Endothelial cell (in vitro differentiated cells): ENCODE measurements around the gene BABAM2. TPM values are rescaled to one million over a fixed set of nuclear protein-coding genes. Genes with fewer than 3 reads are reported as not detected.

Source experiments
- DNase-seq: peaks from one replicate; pipeline ENCODE4 v3.0.0; 2021; ENCODE audit warnings: low spot score
- H3K27ac Mint-ChIP-seq: one replicate; pipeline ENCODE4 v1.8.0; 2021; ENCODE audit warnings: mixed read lengths, inconsistent platforms; ENCODE audit not compliant: unreplicated experiment
- H3K27me3 Mint-ChIP-seq: one replicate; pipeline ENCODE4 v1.8.0; 2021; ENCODE audit warnings: mild to moderate bottlenecking, moderate library complexity, mixed read lengths, inconsistent platforms; ENCODE audit not compliant: unreplicated experiment
- H3K36me3 Mint-ChIP-seq: one replicate; pipeline ENCODE4 v1.8.0; 2021; ENCODE audit warnings: mild to moderate bottlenecking, low read depth, mixed read lengths, inconsistent platforms; ENCODE audit not compliant: unreplicated experiment
- H3K4me1 Mint-ChIP-seq: one replicate; pipeline ENCODE4 v1.8.0; 2021; ENCODE audit warnings: mild to moderate bottlenecking, mixed read lengths, inconsistent platforms; ENCODE audit not compliant: unreplicated experiment
- H3K4me3 Mint-ChIP-seq: one replicate; pipeline ENCODE4 v1.8.0; 2021; ENCODE audit warnings: mild to moderate bottlenecking, mixed read lengths, inconsistent platforms; ENCODE audit not compliant: unreplicated experiment
- H3K9me3 Mint-ChIP-seq: one replicate; pipeline ENCODE4 v1.8.0; 2021; ENCODE audit warnings: mixed read lengths, inconsistent platforms; ENCODE audit not compliant: unreplicated experiment
- total RNA-seq: library from RNA; stranded (reverse); fragmentation: NEBNext Ultra II Directional; extraction: Animal tissue kit (Norgen Biotek cat#: 25700); gene quantifications from one replicate; pipeline ENCODE4 v1.2.1, GENCODE V29; 2021; ENCODE audit not compliant: unreplicated experiment
- TF ChIP-seq, protein P1 (sequence below): fragments of 200-600 bp; sonication (generic); IDR thresholded peaks from one replicate; pipeline ENCODE4 v1.5.0; 2021; ENCODE audit warnings: antibody characterized with exemption; ENCODE audit not compliant: unreplicated experiment

BABAM2 gene
- total RNA-seq, 1 donor from 2014 or later, result 40.2 TPM

GRCh38 chr2:28086611-28087010, 196.1 kb downstream of the BABAM2 start:
- Mint-ChIP-seq H3K9me3 (no peaks in the 10 kb centered on the region), H3K36me3 (no peaks in the 10 kb centered on the region), H3K4me3 (no peak overlapping the region), H3K4me1 (no peaks in the 10 kb centered on the region), H3K27me3 (no peaks in the 10 kb centered on the region), H3K27ac (no peak overlapping the region)
- TF ChIP-seq, protein P1, sequence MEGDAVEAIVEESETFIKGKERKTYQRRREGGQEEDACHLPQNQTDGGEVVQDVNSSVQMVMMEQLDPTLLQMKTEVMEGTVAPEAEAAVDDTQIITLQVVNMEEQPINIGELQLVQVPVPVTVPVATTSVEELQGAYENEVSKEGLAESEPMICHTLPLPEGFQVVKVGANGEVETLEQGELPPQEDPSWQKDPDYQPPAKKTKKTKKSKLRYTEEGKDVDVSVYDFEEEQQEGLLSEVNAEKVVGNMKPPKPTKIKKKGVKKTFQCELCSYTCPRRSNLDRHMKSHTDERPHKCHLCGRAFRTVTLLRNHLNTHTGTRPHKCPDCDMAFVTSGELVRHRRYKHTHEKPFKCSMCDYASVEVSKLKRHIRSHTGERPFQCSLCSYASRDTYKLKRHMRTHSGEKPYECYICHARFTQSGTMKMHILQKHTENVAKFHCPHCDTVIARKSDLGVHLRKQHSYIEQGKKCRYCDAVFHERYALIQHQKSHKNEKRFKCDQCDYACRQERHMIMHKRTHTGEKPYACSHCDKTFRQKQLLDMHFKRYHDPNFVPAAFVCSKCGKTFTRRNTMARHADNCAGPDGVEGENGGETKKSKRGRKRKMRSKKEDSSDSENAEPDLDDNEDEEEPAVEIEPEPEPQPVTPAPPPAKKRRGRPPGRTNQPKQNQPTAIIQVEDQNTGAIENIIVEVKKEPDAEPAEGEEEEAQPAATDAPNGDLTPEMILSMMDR, result no peak
- no peak for DNase-seq

DNA sequence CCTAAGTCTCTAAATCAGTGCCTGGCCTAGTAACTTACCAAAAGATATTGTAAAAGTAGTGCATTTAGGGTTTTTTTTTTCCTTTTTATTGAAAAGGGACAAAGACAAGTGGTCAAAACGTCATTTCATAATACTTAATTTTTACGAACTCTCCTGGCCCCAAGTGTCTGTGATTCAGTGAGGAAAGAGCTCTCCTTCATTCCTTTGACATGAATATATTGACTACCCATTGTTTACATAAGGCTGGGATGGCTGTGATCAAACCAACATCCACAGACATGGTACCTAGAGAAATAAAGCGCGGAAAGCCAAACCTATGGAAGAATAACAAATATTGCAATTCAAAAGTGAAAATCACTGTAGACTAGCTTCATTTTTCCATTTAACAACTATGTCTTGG, 198.4 kb downstream of the BABAM2 start:
- Mint-ChIP-seq H3K9me3 (no peaks in the 10 kb centered on the region), H3K36me3 (no peaks in the 10 kb centered on the region), H3K27me3 (no peaks in the 10 kb centered on the region), H3K4me3 (no peak overlapping the region), H3K27ac (no peak overlapping the region), H3K4me1 (peaks cover 3% of the 10 kb centered on the region)
- TF ChIP-seq, protein P1, result no peak
- no peak for DNase-seq

DNA sequence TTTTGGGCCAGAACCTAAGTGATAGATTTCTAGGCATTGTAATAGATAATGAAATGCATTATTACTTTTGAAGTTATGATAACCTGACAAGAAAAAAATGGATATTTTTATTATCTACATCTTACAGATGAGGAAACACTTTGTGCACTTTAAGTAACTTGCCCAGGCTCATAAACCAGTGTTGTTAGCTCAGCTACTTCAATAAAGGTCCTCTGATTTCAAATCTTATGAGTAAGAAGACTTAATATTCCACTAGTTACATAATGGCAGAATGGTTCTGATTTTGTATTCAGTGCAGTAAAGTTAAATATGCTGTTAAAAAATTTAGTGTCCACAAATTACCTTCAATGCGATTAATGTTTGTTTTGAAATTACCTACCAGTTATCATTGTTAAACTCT, 199.0 kb downstream of the BABAM2 start:
- TF ChIP-seq, protein P1, result no peak
- no peak overlapping the region for H3K27ac Mint-ChIP-seq
- H3K36me3 Mint-ChIP-seq, result no peaks in the 10 kb centered on the region
- H3K27me3 Mint-ChIP-seq, result no peaks in the 10 kb centered on the region
- no peak overlapping the region for H3K4me3 Mint-ChIP-seq
- no peaks in the 10 kb centered on the region for H3K9me3 Mint-ChIP-seq
- H3K4me1 Mint-ChIP-seq, result peaks cover 3% of the 10 kb centered on the region
- DNase-seq, result no peak

DNA sequence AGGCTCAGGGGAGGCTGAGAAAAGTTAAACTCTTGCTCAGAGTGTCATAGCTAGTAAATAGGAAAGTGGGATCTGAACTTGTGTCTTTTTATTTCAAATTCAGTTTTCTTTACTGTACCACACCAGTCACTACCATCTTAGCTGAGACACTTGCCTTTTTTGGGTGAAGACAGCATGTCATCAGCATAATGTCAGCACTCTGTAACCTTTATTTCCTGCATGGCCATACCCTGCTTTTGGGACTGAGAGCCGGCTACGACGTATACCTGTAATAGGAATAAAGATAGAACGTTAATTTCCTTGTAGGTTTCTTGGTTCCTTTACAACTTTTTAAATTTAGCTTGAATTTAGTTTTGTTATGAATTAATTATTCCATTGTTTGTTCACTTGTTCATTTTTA, 202.8 kb downstream of the BABAM2 start:
- no peak for DNase-seq
- Mint-ChIP-seq H3K27me3 (peaks cover 2% of the 10 kb centered on the region), H3K4me1 (peaks cover 19% of the 10 kb centered on the region), H3K27ac (no peak overlapping the region), H3K36me3 (no peaks in the 10 kb centered on the region), H3K4me3 (no peak overlapping the region), H3K9me3 (no peaks in the 10 kb centered on the region)
- TF ChIP-seq, protein P1, result no peak

DNA sequence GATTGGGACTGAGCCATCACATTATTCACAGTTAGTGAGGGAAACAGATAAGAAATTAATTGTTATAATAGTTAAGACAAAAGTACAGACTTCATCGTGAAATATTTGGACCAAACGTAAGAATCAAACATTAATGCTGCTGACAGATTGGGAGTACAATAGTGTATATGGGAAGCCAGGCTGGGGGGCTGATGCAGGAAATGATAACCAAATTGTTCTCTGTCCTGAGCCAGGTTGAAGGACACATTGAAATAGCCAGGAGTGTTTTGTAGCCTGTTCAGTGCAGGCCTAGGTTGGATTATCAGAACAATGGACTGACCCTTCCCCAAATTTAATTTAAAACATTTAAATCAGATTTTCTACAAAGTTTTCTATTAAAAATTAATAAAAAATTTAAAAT, 203.2 kb downstream of the BABAM2 start:
- H3K27ac Mint-ChIP-seq, result no peak overlapping the region
- H3K4me3 Mint-ChIP-seq, result no peak overlapping the region
- peaks cover 2% of the 10 kb centered on the region for H3K27me3 Mint-ChIP-seq
- no peaks in the 10 kb centered on the region for H3K9me3 Mint-ChIP-seq
- no peak for DNase-seq
- peaks cover 19% of the 10 kb centered on the region for H3K4me1 Mint-ChIP-seq
- no peaks in the 10 kb centered on the region for H3K36me3 Mint-ChIP-seq
- TF ChIP-seq, protein P1, result no peak
